ENCODE data around the gene CHCHD3. TPM values are rescaled to one million over a fixed set of nuclear protein-coding genes. Genes with fewer than 3 reads are reported as not detected.
A peak's percentile ranks its signal among the peaks of the same experiment; 100 is the strongest.

CHCHD3 gene
- total and polyA plus RNA-seq, 5 donors: 120 to 150 (median 140) TPM

DNA sequence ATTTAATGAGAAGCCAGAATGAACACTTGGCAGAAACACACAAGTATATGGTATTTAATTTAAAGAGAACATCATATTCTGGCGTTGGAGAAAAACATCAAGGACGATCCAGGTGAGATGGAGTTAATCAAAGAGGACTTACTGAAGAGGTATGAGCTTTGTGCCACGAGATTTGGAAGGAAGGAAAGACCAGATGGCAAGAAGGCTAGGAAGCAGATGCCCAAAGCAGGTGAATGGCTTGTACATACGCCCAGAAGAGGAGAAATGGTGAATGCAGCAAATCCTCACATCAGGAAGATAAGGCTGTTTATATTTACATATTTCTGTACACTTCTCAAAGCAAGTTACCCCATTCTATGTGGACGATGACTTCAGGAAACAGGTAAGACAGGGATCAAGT is 341.7 kb downstream of the CHCHD3 start:
- Histone ChIP-seq H3K27ac (ENCODE audit: low read length) (no peak overlapping the region), H3K9me3 (ENCODE audit: control insufficient read depth, low read length) (no peaks in the 10 kb centered on the region), H3K4me3 (ENCODE audit: low read length) (no peak overlapping the region), H3K4me1 (ENCODE audit: control insufficient read depth, insufficient read depth, low read length) (peaks cover 1% of the 10 kb centered on the region), H3K27me3 (ENCODE audit: control insufficient read depth, insufficient read depth) (no peaks in the 10 kb centered on the region)
- intact Hi-C loops (cut with DNase I): no loop called here
- WGBS: 86% methylated on average over 5 of the region's 5 CpGs
- DNase-seq: no peak
- ATAC-seq: no peak

DNA sequence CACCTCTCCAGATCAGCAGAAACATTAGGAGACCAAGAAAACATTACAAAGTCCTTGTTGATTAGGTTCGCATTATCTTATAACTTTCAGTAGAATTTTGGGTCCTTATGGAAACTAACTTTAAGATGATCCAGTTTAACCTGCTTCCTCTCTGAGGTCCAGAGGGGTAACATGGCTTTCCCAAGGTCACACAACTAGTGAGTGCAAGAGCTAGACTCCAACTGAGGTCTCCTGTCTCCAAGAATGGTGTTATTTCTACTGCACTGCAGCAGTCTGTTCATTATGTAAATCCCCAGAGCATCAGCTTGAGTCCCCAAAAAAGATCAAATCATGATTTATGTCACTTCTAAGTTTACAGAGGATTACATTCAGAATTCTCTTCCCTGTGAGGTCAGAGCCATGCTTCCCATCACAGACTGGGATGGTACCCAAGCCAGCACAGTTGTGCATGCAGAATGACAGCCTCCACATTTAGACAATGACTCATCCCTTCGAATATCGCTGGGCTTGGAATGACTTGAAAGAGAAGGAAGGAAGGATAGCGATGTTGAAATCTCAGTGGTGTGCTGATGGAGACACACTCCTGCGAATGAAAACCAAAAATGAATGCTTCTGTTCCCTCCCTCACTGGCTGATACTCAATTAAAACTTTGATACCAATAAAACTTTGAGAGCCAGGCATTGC is 342.5 kb downstream of the CHCHD3 start:
- intact Hi-C loops (cut with DNase I): no loop called here
- no peak overlapping the region for H3K4me3 ChIP-seq (ENCODE audit: low read length)
- no peaks in the 10 kb centered on the region for H3K27me3 ChIP-seq (ENCODE audit: control insufficient read depth, insufficient read depth)
- no peaks in the 10 kb centered on the region for H3K9me3 ChIP-seq (ENCODE audit: control insufficient read depth, low read length)
- H3K4me1 ChIP-seq (ENCODE audit: control insufficient read depth, insufficient read depth, low read length): peaks cover 1% of the 10 kb centered on the region
- ATAC-seq: peak; percentile 78 to 83
- H3K27ac ChIP-seq (ENCODE audit: low read length): no peak overlapping the region
- WGBS: 26% methylated on average over 5 of the region's 5 CpGs
- DNase-seq: peak in 1 of 3 donors; percentile 50

GRCh38 chr7:132738254-132738653 is 343.6 kb downstream of the CHCHD3 start:
- DNase-seq (no peak), ATAC-seq (no peak)
- H3K4me1 ChIP-seq (ENCODE audit: control insufficient read depth, insufficient read depth, low read length): peaks cover 1% of the 10 kb centered on the region
- 68% methylated on average over 2 of the region's 2 CpGs for WGBS
- no peaks in the 10 kb centered on the region for H3K27me3 ChIP-seq (ENCODE audit: control insufficient read depth, insufficient read depth)
- no peak overlapping the region for H3K27ac ChIP-seq (ENCODE audit: low read length)
- no peak overlapping the region for H3K4me3 ChIP-seq (ENCODE audit: low read length)
- intact Hi-C loops (cut with DNase I): no loop called here
- no peaks in the 10 kb centered on the region for H3K9me3 ChIP-seq (ENCODE audit: control insufficient read depth, low read length)

DNA sequence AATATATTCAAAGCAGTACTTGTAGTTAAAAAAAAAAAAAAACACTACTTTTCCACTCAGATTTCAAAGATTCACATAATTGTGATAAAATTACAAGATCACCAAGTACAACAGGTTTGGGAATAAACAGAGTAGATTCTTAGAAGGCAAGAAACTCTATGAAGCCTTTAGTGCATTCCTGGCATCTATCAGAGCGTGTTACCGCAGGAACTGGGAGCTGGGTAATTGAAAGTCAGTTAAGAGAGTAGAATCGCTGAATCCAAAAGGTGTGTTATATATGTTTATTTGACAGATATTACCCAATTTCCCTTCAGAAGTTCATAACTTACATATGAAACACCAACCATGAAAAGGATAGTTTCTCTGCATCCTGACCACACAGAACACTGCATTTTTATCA is 346.4 kb downstream of the CHCHD3 start:
- DNase-seq: no peak
- intact Hi-C loops (cut with DNase I): no loop called here
- no peak overlapping the region for H3K27ac ChIP-seq (ENCODE audit: low read length)
- no peaks in the 10 kb centered on the region for H3K9me3 ChIP-seq (ENCODE audit: control insufficient read depth, low read length)
- no peak for ATAC-seq
- H3K4me3 ChIP-seq (ENCODE audit: low read length): no peak overlapping the region
- 96% methylated on average over 3 of the region's 3 CpGs for WGBS
- no peaks in the 10 kb centered on the region for H3K27me3 ChIP-seq (ENCODE audit: control insufficient read depth, insufficient read depth)
- no peaks in the 10 kb centered on the region for H3K4me1 ChIP-seq (ENCODE audit: control insufficient read depth, insufficient read depth, low read length)

Other genes with a start within 250 kb of the CHCHD3 start
- gene EXOC4, start 171.0 kb upstream of the CHCHD3 start, total RNA-seq: 10 to 100 TPM; 39.3 to 45.9 (median 40.0) TPM
- 11.9 TPM for gene EXOC4, start 171.0 kb upstream of the CHCHD3 start, polyA plus RNA-seq

Measured in right cardiac atrium (tissue), 5 donors.